Smooth muscle cell (in vitro differentiated cells): ENCODE results near the gene CACNA1E. TPM values are rescaled to one million over a fixed set of nuclear protein-coding genes. Genes with fewer than 3 reads are reported as not detected.

Source experiments
- DNase-seq: peaks from one replicate; lab custom pipeline; 2025; ENCODE audit not compliant: unreplicated experiment; lab: John Stamatoyannopoulos, UW
- H2AFZ ChIP-seq: fragments of 200-600 bp; sonication (generic); 2 replicates; pipeline ENCODE4 v1.6.0; 2016; ENCODE audit warnings: antibody characterized with exemption, low read depth, mild to moderate bottlenecking
- H3F3A ChIP-seq: fragments of 200-600 bp; sonication (generic); 2 replicates; pipeline ENCODE4 v1.6.0; 2017; ENCODE audit warnings: antibody characterized with exemption, low read depth
- H3K27ac ChIP-seq: fragments of 200-600 bp; sonication (generic); 2 replicates; pipeline ENCODE4 v1.5.1; 2016; ENCODE audit warnings: low read depth, mild to moderate bottlenecking
- H3K27me3 ChIP-seq: fragments of 200-600 bp; sonication (generic); 2 replicates; pipeline ENCODE4 v1.6.1; 2016; ENCODE audit warnings: low read depth, mild to moderate bottlenecking
- H3K36me3 ChIP-seq: fragments of 200-600 bp; sonication (generic); 2 replicates; pipeline ENCODE4 v1.5.1; 2016; ENCODE audit warnings: low read depth
- H3K4me1 ChIP-seq: fragments of 200-600 bp; sonication (generic); 2 replicates; pipeline ENCODE4 v1.5.1; 2016; ENCODE audit warnings: low read depth
- H3K4me2 ChIP-seq: fragments of 200-600 bp; sonication (generic); 2 replicates; pipeline ENCODE4 v1.6.0; 2016; ENCODE audit warnings: mild to moderate bottlenecking
- H3K4me3 ChIP-seq: fragments of 200-600 bp; sonication (generic); 2 replicates; pipeline ENCODE4 v1.5.1; 2016; ENCODE audit warnings: mild to moderate bottlenecking
- H3K79me2 ChIP-seq: fragments of 200-600 bp; sonication (generic); 2 replicates; pipeline ENCODE4 v1.6.0; 2016; ENCODE audit warnings: low read depth, mild to moderate bottlenecking
- H3K9ac ChIP-seq: fragments of 200-600 bp; sonication (generic); 2 replicates; pipeline ENCODE4 v1.6.0; 2016; ENCODE audit warnings: low read depth
- H3K9me3 ChIP-seq: fragments of 200-600 bp; sonication (generic); replicated peaks from 2 replicates; pipeline ENCODE4 v1.5.1; 2016; ENCODE audit warnings: low read depth
- H4K20me1 ChIP-seq: fragments of 200-600 bp; sonication (generic); 2 replicates; pipeline ENCODE4 v1.6.0; 2016; ENCODE audit warnings: low read depth
- WGBS: methylation state at CpG from one replicate; pipeline ENCODE4 v1.1.7; 2016; ENCODE audit warnings: low lambda C conversion rate; 5-methylcytosine and 5-hydroxymethylcytosine counted together
- polyA plus RNA-seq: library from polyadenylated mRNA; unstranded; fragments of >200 nt; fragmentation: Nextera tagmentation; extraction: Ambion mirVana; gene quantifications from 2 replicates; pipeline ENCODE4 v1.2.1, GENCODE V29; 2016
- total RNA-seq: library from RNA; depleted of rRNA; stranded (reverse); fragments of >200 nt; gene quantifications from 2 replicates; pipeline ENCODE4 v1.2.3, GENCODE V29; 2014
- TF ChIP-seq, protein P1 (sequence below): fragments of 200-600 bp; sonication (generic); IDR thresholded peaks from 2 replicates; pipeline ENCODE4 v1.5.1; 2017; ENCODE audit warnings: borderline replicate concordance, mild to moderate bottlenecking, antibody characterized with exemption; ENCODE audit not compliant: insufficient read depth, poor library complexity, severe bottlenecking

CACNA1E gene
- total and polyA plus RNA-seq, 2 experiments from 2014 or later = not detected

DNA sequence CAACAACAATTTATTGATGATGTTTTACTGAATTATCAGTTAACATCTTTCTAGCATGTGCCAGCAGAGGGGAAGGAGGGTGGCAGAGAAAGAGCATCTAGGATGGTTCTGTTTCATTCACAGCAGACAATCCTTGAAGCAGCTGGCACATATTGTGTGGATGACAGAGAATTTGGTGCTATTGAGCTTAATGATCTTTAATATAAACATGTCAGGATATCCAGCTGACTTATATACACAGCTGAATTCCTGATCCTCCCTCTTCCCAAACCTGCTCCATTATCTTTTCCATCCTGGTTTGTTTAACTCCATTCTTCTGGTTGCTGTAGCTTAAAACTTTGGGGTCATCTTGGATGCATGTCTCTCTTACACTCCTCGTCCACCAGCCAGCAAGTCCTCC is 218.6 kb downstream of the CACNA1E start:
- H4K20me1 ChIP-seq = no peaks in the 10 kb centered on the region
- WGBS = 61% methylated on average over 1 of the region's 1 CpG

DNA sequence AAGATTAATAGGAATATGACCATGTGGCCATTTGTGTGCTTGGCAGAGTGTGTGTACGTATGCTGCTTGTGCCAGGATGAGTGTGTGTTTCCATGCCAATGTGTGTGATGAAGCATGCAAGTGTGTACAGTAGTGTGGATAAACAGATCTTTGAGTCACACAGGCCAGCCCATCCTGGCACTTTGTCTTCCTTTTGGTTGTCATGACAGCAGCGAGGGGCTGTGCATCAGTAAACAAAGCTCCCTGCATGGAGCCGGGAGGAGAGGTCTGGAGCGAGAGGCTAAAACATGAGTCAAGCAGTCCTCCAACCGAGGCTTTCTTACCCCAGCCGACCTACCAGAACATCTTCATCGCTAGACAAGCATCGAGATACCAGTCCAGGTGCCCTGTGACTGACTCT is 221.2 kb downstream of the CACNA1E start:
- no peaks in the 10 kb centered on the region for H3K4me1 ChIP-seq
- TF ChIP-seq, protein P1, sequence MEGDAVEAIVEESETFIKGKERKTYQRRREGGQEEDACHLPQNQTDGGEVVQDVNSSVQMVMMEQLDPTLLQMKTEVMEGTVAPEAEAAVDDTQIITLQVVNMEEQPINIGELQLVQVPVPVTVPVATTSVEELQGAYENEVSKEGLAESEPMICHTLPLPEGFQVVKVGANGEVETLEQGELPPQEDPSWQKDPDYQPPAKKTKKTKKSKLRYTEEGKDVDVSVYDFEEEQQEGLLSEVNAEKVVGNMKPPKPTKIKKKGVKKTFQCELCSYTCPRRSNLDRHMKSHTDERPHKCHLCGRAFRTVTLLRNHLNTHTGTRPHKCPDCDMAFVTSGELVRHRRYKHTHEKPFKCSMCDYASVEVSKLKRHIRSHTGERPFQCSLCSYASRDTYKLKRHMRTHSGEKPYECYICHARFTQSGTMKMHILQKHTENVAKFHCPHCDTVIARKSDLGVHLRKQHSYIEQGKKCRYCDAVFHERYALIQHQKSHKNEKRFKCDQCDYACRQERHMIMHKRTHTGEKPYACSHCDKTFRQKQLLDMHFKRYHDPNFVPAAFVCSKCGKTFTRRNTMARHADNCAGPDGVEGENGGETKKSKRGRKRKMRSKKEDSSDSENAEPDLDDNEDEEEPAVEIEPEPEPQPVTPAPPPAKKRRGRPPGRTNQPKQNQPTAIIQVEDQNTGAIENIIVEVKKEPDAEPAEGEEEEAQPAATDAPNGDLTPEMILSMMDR = no peak
- H3K4me2 ChIP-seq = no peak overlapping the region
- H3K9ac ChIP-seq = no peak overlapping the region
- H3K9me3 ChIP-seq = no peaks in the 10 kb centered on the region
- no peak overlapping the region for H2AFZ ChIP-seq
- no peaks in the 10 kb centered on the region for H3K27me3 ChIP-seq
- no peaks in the 10 kb centered on the region for H3K36me3 ChIP-seq
- no peaks in the 10 kb centered on the region for H3F3A ChIP-seq
- no peaks in the 10 kb centered on the region for H3K79me2 ChIP-seq
- no peak for DNase-seq
- H4K20me1 ChIP-seq = no peaks in the 10 kb centered on the region
- WGBS = 73% methylated on average over 8 of the region's 8 CpGs
- no peak overlapping the region for H3K4me3 ChIP-seq
- no peak overlapping the region for H3K27ac ChIP-seq

More for the DNA sequence above, 218.6 kb downstream of the CACNA1E start:
- Histone ChIP-seq H2AFZ (no peak overlapping the region), H3K4me2 (no peak overlapping the region), H3K4me1 (no peaks in the 10 kb centered on the region), H3K36me3 (no peaks in the 10 kb centered on the region), H3K27me3 (no peaks in the 10 kb centered on the region), H3K9ac (no peak overlapping the region), H3K27ac (no peak overlapping the region), H3K9me3 (no peaks in the 10 kb centered on the region), H3F3A (no peaks in the 10 kb centered on the region), H3K79me2 (no peaks in the 10 kb centered on the region), H3K4me3 (no peak overlapping the region)
- DNase-seq = no peak
- TF ChIP-seq, protein P1 = no peak

DNA sequence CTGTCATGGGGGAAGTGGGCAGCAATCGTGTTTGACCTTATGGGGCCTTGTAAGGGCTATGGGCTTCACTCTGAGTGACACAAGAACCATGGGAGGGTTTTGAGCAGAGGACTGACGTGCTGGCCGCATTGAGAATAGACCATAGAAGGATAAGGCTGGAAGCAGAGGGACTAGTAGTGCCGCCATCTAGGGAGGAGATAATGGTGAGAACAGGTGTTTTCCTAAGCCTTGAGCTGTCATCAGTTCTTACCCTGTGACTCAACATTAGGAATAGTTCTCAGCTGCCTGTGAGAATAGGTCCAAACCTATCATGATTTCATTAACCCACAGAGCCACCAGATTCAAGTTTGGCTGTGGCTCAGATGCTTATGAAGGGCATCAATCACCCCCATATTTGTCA is 228.5 kb downstream of the CACNA1E start:
- Histone ChIP-seq H4K20me1 (no peaks in the 10 kb centered on the region), H3K9ac (no peak overlapping the region), H3K36me3 (no peaks in the 10 kb centered on the region), H3K27me3 (no peaks in the 10 kb centered on the region), H3K4me3 (no peak overlapping the region), H3K9me3 (no peaks in the 10 kb centered on the region), H3K4me2 (no peak overlapping the region), H3F3A (no peaks in the 10 kb centered on the region), H2AFZ (no peak overlapping the region), H3K4me1 (no peaks in the 10 kb centered on the region), H3K27ac (no peak overlapping the region), H3K79me2 (no peaks in the 10 kb centered on the region)
- TF ChIP-seq, protein P1 = no peak
- no peak for DNase-seq
- WGBS = 91% methylated on average over 4 of the region's 4 CpGs

DNA sequence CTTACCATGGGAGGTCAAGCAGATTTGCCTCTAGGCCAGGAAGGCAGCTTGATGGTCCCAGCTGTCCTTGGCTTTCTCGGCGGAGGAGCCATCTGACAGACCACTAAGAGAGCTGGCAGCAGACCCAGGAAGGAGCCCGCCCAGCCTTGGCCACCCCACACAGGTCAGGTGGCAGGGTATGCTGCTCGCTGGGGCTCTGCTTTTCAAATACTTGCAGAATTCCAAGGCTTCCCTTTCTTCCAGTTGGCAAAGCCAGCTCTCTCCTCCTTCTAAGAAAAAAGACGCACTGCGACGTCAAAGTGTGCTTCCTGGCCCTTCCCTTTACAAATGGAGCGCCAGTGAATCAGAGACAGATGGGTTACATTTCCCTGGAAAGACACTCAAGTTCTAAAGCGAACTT is 229.4 kb downstream of the CACNA1E start:
- H3K27me3 ChIP-seq = no peaks in the 10 kb centered on the region
- no peaks in the 10 kb centered on the region for H3K36me3 ChIP-seq
- no peak overlapping the region for H3K9ac ChIP-seq
- H3K4me3 ChIP-seq = no peak overlapping the region
- H3K27ac ChIP-seq = no peak overlapping the region
- H3K4me1 ChIP-seq = no peaks in the 10 kb centered on the region
- H4K20me1 ChIP-seq = no peaks in the 10 kb centered on the region
- H3K79me2 ChIP-seq = no peaks in the 10 kb centered on the region
- H3K9me3 ChIP-seq = no peaks in the 10 kb centered on the region
- WGBS = 89% methylated on average over 9 of the region's 9 CpGs
- DNase-seq = no peak
- H3K4me2 ChIP-seq = no peak overlapping the region
- TF ChIP-seq, protein P1 = no peak
- no peaks in the 10 kb centered on the region for H3F3A ChIP-seq
- no peak overlapping the region for H2AFZ ChIP-seq
